ENCODE measurements around the gene BHLHE40. TPM values are rescaled to one million over a fixed set of nuclear protein-coding genes. Genes with fewer than 3 reads are reported as not detected.

Gene BHLHE40
- total RNA-seq, 1 donor from 2014 or later: 96.3 TPM

GRCh38 chr3:5020242-5020722 is 41.0 kb downstream of the BHLHE40 start:
- TF ChIP-seq, protein P1, sequence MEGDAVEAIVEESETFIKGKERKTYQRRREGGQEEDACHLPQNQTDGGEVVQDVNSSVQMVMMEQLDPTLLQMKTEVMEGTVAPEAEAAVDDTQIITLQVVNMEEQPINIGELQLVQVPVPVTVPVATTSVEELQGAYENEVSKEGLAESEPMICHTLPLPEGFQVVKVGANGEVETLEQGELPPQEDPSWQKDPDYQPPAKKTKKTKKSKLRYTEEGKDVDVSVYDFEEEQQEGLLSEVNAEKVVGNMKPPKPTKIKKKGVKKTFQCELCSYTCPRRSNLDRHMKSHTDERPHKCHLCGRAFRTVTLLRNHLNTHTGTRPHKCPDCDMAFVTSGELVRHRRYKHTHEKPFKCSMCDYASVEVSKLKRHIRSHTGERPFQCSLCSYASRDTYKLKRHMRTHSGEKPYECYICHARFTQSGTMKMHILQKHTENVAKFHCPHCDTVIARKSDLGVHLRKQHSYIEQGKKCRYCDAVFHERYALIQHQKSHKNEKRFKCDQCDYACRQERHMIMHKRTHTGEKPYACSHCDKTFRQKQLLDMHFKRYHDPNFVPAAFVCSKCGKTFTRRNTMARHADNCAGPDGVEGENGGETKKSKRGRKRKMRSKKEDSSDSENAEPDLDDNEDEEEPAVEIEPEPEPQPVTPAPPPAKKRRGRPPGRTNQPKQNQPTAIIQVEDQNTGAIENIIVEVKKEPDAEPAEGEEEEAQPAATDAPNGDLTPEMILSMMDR (conservative IDR thresholded peaks at IDR 0.05; ENCODE audit: low read depth, low read length): no peak
- no peak overlapping the region for H3K4me3 ChIP-seq (ENCODE audit: low read depth, low read length)
- no peak for DNase-seq (ENCODE audit: low read depth)

DNA sequence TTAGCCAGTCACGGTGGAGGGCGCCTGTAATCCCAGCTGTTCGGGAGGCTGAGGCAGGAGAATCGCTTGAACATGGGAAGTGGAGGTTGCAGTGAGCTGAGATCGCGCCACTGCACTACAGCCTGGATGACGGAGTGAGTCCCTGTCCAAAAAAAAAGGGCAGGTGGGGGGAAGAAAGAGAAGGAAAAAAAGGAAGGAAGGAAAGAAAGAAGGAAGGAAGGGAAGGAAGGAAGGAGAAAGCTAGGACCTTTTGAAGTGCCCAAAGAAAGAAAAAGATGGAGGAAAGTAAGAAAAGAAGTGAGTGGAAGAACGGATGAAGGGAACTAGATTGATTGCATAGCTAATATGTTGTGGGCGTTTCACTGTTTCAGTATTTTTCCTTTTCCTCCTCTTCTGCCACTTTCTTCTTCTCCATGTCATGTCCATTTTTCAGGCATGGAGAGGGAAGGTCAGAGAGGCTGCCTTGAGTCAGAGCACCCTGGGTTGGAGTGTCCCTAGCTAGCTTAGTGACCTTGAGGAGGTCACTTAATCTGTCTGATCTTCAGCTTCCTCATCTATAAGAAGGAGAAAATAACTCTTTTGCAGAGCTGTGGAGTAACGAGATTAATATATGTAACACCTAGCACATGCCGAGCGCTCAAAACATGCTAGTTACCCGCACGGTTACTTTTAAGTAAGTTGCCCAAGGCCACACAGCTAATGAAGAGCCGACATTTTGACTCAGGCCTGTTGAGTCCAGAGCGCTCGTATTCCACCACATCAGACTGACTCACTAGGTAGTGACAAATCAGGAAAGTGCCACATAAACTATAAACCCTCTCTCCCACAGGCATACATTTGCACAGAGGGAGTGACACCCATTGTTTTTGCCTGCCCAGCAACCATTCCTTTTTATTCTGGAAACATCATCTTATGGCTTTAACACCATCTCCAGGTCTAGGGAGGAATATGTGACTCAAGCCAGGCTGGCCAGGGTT is 42.2 kb downstream of the BHLHE40 start:
- TF ChIP-seq, protein P1 (conservative IDR thresholded peaks at IDR 0.05; ENCODE audit: low read depth, low read length): no peak
- DNase-seq (ENCODE audit: low read depth): no peak
- no peak overlapping the region for H3K4me3 ChIP-seq (ENCODE audit: low read depth, low read length)

- H3K4me3 ChIP-seq (ENCODE audit: low read depth, low read length): no peak overlapping the region
- no peak for DNase-seq (ENCODE audit: low read depth)
- TF ChIP-seq, protein P1 (conservative IDR thresholded peaks at IDR 0.05; ENCODE audit: low read depth, low read length): no peak
Observed at GRCh38 chr3:5022187-5022965, 43.1 kb downstream of the BHLHE40 start.

DNA sequence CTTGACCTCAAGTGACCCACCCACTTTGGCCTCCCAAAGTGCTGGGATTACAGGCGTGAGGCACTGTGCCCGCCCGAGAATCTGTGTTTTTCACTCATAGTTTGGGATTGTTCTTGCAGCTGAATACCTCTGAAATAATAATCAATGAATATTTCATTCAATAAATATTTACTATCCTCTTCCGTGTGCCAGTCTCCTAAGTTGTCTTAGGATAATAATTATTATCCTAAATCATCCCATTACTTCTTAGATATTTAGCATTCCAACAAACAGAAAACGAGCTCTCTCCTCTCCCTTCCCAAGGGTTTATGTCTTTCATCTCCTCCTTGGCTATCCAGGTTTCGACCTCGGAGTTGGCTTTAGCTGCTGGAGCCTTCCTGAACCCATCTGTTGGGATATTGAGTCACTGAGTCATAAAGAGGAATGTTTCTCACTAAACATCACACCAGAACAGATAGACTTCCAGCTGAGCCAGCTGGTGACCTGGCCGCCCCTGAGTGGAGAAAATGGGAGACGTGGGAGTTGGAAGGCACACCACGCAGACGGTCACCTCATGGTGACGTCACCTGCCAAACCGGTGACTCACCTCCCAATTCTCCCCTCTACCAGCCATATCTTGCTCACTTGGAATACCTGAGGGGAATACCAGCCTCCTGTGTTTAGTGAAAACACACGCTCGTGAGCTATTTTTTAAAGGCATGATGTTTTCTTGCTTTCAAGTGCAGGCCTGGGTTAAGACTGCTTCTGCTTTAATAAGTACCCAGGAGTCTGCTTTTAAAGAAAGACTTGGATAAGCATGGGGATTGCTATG is 43.9 kb downstream of the BHLHE40 start:
- TF ChIP-seq, protein P1 (conservative IDR thresholded peaks at IDR 0.05; ENCODE audit: low read depth, low read length): no peak
- H3K4me3 ChIP-seq (ENCODE audit: low read depth, low read length): no peak overlapping the region
- DNase-seq (ENCODE audit: low read depth): peak; percentile 98

DNA sequence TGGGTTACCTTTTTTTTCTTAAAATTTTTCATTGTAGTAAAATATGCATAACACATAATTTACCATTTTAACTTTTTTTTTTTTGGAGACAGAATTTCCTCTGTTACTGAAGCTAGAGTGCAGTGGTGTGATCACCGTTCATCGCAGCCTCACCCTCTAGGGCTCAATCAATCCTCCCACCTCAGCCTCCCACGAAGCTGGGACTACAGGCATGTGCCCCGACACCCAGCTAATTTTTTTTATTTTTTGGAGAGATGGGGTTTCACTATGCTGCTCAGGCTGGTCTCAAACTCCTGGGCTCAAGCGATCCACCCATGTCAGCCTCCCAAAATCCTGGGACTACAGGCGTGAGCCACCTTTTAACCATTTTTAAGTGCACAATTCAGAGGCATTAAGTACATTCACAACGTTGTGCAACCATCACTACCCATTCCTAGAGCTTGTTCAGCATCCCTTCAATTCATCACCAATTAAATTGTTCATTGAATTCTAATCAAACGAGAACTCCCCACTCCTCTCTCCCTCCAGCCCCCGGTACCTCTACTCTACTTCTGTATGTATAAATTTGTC is 44.6 kb downstream of the BHLHE40 start:
- H3K4me3 ChIP-seq (ENCODE audit: low read depth, low read length): no peak overlapping the region
- DNase-seq (ENCODE audit: low read depth): no peak
- TF ChIP-seq, protein P1 (conservative IDR thresholded peaks at IDR 0.05; ENCODE audit: low read depth, low read length): no peak

- H3K4me3 ChIP-seq (ENCODE audit: low read depth, low read length): peak overlapping the region; percentile 23
- DNase-seq (ENCODE audit: low read depth): no peak
- TF ChIP-seq, protein P1 (conservative IDR thresholded peaks at IDR 0.05; ENCODE audit: low read depth, low read length): no peak
Observed at GRCh38 chr3:5026046-5026362, 46.8 kb downstream of the BHLHE40 start.
